GM12801 (cell line): ENCODE measurements around the gene CD59.

Experiments
- TF ChIP-seq, protein P1 (sequence below): IDR thresholded peaks from one replicate; pipeline ENCODE4 v1.5.1; 2011; ENCODE audit warnings: control low read depth; ENCODE audit not compliant: insufficient read length; ENCODE audit errors: extremely low read depth

Gene CD59

DNA sequence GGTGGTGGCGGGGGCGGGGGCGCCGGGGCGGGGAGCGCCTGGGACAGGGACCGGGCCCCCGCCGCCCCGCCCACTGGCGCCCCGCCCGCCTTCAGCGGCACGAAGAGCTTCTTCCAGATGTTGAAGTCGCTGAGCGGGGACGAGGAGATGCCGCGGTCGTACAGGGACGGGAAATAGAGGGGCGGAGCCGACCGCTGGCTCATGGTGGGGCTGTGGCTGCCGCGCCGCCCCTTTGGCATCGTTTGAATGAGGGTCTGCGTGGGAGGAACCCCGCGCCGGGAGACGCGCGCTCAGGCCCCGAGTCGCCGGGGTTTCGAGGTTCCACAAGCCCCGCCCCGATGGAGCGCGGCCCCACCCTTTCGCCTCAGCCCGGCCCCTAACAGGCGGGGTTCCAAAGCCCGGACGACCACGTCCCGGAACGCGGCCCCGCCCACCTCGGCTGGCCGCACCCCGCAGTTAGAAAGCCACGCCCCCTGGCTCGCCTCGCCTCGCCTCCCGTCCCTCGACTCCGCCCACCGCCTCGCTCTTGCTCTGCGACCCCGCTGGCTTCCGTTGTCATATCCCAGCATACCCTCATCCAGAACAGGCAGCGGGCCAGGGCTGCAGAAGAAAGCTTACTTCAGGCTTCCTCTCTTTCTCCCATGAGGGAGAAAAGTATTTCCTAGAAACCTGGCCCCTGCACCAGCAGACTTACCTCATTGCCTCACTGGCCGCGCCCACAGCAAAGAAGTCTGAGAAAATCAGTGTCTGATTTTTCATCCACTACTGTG is 35.5 kb downstream of the CD59 start, which contains the start of gene C11orf91:
C11orf91 (minus strand) TSS at position 325 of the 770 bp plus-strand sequence; CDS start at position 239, 86 bp downstream.
- TF ChIP-seq, protein P1, sequence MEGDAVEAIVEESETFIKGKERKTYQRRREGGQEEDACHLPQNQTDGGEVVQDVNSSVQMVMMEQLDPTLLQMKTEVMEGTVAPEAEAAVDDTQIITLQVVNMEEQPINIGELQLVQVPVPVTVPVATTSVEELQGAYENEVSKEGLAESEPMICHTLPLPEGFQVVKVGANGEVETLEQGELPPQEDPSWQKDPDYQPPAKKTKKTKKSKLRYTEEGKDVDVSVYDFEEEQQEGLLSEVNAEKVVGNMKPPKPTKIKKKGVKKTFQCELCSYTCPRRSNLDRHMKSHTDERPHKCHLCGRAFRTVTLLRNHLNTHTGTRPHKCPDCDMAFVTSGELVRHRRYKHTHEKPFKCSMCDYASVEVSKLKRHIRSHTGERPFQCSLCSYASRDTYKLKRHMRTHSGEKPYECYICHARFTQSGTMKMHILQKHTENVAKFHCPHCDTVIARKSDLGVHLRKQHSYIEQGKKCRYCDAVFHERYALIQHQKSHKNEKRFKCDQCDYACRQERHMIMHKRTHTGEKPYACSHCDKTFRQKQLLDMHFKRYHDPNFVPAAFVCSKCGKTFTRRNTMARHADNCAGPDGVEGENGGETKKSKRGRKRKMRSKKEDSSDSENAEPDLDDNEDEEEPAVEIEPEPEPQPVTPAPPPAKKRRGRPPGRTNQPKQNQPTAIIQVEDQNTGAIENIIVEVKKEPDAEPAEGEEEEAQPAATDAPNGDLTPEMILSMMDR = no peak

DNA sequence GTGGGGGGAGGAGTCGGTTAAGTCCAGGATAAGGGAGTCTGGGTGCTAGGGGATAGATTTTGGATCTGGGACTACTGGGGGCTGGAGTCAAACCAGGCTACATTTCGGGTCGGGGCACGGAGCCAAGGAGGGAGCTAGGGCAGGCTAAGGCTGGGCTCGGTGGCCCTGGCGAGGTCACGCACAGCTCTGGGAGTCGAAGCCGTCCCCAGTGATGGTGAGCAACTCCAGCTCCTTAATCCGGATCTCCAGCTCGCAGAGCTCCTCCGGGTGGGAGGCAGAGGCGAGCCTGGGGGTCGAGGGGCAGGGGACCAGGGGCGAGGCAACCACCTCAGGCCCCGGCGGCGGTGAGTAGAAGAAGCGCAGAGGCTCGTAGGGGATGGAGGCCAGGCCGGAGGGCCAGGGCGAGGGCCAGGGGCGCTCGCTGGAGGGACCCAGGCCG is 36.1 kb downstream of the CD59 start:
- TF ChIP-seq, protein P1 = no peak

DNA sequence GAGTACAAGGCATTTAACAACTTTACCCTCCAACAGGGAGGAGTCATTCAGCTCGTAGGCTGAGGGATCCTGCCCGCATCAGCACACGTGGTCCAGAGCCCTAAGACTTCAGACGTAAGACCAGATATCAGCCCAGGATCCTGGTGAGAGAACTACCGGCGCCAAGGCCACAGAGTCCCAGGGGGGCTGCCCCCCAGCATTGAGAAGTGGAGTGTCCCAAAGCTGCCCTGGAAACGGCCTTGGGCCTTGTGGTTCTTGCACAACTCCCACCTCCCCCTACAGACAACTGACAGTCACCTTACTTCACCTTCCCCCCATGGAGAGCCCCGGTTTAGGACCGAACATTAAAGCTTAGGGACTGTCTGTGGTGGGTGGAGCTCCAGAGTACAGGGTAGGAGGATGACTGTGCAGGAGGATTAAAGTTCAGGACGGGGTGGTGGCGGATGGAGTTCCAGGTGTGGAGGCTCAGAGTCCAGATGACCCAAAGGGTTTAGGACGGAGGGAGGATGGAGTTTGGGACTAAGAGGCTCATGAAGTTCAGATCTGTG is 36.6 kb downstream of the CD59 start:
- TF ChIP-seq, protein P1 = no peak

DNA sequence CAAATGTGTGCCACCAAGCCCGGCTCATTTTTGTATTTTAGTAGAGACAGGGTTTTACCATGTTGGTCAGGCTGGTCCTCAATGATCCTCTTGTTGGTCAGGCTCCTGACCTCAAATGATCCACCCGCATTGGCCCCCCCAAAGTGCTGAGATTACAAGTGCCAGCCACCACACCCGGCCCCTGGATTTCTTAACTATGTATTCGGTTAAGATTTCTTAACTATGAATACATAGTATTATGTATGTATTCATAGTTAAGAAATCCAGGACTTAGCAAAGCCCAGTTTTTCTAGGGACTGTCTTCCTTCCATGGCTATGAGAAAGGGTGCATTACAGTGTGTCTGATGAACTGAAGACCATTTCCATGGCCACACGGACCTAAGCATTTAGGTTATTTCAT is 37.3 kb downstream of the CD59 start:
- TF ChIP-seq, protein P1 = no peak

GRCh38 chr11:33697997-33698396 is 38.2 kb downstream of the CD59 start:
- TF ChIP-seq, protein P1 = no peak

DNA sequence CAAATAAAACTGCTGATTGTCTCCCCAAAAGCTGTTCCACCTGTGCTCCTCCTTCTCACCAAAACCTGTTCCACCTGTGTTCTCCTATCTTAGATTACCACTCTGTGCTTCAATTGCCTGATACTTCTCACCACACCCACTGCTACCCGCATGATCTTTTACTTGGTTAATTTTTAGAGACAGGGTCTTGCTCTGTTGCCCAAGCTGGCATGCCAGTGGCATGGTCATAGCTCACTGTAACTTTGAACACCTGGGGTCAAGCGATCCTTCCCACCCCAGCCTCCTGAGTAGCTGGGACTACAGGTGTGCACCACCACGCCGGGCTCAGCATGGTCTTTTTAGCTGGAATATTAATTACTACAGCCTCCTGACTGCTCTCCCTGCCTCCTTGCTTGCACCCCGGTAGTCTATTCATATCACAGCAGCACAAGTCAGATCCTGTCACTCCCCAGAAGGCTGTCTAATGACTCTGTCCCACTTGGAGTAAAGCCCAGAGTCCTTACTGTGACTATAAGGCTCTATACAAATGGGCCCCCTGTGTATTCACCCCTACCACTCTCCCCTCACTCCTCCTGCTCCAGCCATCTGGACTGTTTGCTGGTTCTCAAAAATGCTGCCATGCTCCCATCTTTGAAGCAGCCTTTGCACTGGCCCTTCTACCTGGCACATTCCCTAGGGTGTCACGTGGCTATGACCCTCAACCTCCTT is 39.1 kb downstream of the CD59 start:
- TF ChIP-seq, protein P1 = no peak

- TF ChIP-seq, protein P1 = no peak
Measured at GRCh38 chr11:33696411-33696810, 39.8 kb downstream of the CD59 start.
